ENCODE data around the gene PRKAR2A. TPM values are rescaled to one million over a fixed set of nuclear protein-coding genes. Genes with fewer than 3 reads are reported as not detected.

The PRKAR2A gene
- total and polyA plus RNA-seq, 2 donors (not counting 3 experiments of a cell fraction or from before 2014, with no cell fraction given) = 8.6 to 69.9 TPM

DNA sequence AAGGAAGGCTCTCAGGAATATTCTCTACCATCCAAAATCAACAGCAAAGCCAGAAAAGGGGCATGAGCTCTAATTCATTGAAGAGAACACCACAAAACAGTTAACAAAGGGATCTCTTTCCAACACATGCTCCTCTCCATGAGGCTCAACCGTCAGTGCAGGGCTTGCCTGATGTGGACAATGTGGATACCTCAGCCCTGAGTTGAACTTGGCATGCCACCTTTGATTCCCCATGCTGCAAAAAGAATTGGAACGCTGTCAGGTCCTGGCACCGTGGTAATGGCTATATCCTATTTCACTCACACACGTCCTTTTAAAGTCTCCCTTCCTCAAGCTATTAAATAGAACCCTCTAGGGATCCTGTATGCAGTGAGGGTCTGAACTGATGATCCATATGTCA, 100.0 kb downstream of the PRKAR2A start:
- ChIA-PET CTCF (interaction anchor here (1.8 kb wide), 1 partner anchor 8 kb away, joined by 6 read pairs; no protein-coding TSS in a partner anchor), POLR2A (no interaction called here)
- H3K9ac ChIP-seq (replicated peaks; ENCODE audit: extremely low read depth, insufficient read depth, low read length) = no peak overlapping the region
- dilution Hi-C loops (cut with MboI; ENCODE audit: extremely low pct_ligation_motif_present, low sequenced_read_pairs) (no loop called here), intact Hi-C loops (cut with micrococcal nuclease) (no loop called here)
- no peaks in the 10 kb centered on the region for H3K79me2 ChIP-seq (ENCODE audit: control insufficient read depth, insufficient read depth, low read length)
- no peak overlapping the region for H3K27ac ChIP-seq (ENCODE audit: insufficient read depth, low read depth, low read length)
- BruUV-seq (replicated peaks) = no TSS peak
- no peaks in the 10 kb centered on the region for H3K9me1 ChIP-seq (replicated peaks; ENCODE audit: control insufficient read depth, extremely low read depth, insufficient read depth, low read length)
- DNase-seq (ENCODE audit: low read depth, low spot score) = no peak
- no peak overlapping the region for H3K4me2 ChIP-seq (ENCODE audit: insufficient read depth, low read length)
- FAIRE-seq = no peak
- no peaks in the 10 kb centered on the region for H3K9me3 ChIP-seq (replicated peaks; ENCODE audit: control insufficient read depth, insufficient read depth, low read length)
- no peak overlapping the region for H3K4me3 ChIP-seq (replicated peaks in 1 of 3; ENCODE audit: insufficient read depth in 1 of 3, low read depth in 1 of 3, low read length in 3 of 3)
- H4K20me1 ChIP-seq (replicated peaks; ENCODE audit: control insufficient read depth, extremely low read depth, insufficient read depth, low read length) = no peaks in the 10 kb centered on the region
- no peaks in the 10 kb centered on the region for H3K4me1 ChIP-seq (ENCODE audit: control insufficient read depth, extremely low read depth, insufficient read depth, low read length)
- no peak for TF ChIP-seq POLR2A (IDR thresholded peaks at IDR 0.05; ENCODE audit: low read depth, low read length)
- TF ChIP-seq, protein P1, sequence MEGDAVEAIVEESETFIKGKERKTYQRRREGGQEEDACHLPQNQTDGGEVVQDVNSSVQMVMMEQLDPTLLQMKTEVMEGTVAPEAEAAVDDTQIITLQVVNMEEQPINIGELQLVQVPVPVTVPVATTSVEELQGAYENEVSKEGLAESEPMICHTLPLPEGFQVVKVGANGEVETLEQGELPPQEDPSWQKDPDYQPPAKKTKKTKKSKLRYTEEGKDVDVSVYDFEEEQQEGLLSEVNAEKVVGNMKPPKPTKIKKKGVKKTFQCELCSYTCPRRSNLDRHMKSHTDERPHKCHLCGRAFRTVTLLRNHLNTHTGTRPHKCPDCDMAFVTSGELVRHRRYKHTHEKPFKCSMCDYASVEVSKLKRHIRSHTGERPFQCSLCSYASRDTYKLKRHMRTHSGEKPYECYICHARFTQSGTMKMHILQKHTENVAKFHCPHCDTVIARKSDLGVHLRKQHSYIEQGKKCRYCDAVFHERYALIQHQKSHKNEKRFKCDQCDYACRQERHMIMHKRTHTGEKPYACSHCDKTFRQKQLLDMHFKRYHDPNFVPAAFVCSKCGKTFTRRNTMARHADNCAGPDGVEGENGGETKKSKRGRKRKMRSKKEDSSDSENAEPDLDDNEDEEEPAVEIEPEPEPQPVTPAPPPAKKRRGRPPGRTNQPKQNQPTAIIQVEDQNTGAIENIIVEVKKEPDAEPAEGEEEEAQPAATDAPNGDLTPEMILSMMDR (IDR thresholded peaks at IDR 0.05; ENCODE audit: extremely low read depth in 1 of 2, insufficient read depth in 1 of 2, low read depth in 1 of 2, low read length in 2 of 2) = no peak
- TF ChIP-seq, protein P2, sequence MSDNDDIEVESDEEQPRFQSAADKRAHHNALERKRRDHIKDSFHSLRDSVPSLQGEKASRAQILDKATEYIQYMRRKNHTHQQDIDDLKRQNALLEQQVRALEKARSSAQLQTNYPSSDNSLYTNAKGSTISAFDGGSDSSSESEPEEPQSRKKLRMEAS (IDR thresholded peaks at IDR 0.05; ENCODE audit: insufficient read depth, insufficient read length) = no peak
- TF ChIP-seq FOS (IDR thresholded peaks at IDR 0.05; ENCODE audit: borderline replicate concordance, insufficient read depth, low read length) = no peak
- no peak for TF ChIP-seq EZH2 (IDR thresholded peaks at IDR 0.05; ENCODE audit: borderline replicate concordance, low read depth, low read length, severe bottlenecking)
- no peak for TF ChIP-seq JUN (IDR thresholded peaks at IDR 0.05; ENCODE audit: borderline replicate concordance, insufficient read depth, insufficient read length, low read depth)
- TF ChIP-seq MYC (IDR thresholded peaks at IDR 0.05; ENCODE audit: low read depth, low read length) = no peak
- TF ChIP-seq POLR2AphosphoS5 (IDR thresholded peaks at IDR 0.05; ENCODE audit: insufficient read depth, low read depth, low read length) = no peak
- TF ChIP-seq GATA2 (IDR thresholded peaks at IDR 0.05; ENCODE audit: insufficient read depth, insufficient read length, low read depth, low read length) = no peak
- no peaks in the 10 kb centered on the region for H3K27me3 ChIP-seq (ENCODE audit: control insufficient read depth in 2 of 2, insufficient read depth in 2 of 2, low read length in 2 of 2)
- no peak overlapping the region for H2AFZ ChIP-seq (ENCODE audit: low read depth, low read length)
- H3K36me3 ChIP-seq (ENCODE audit: control insufficient read depth in 2 of 2, extremely low read depth in 1 of 2, insufficient read depth in 2 of 2, low read length in 2 of 2) = peaks cover 0 to 7% of the 10 kb centered on the region in 2 experiments

Data from endothelial cell of umbilical vein (primary cell).